ENCODE data around the gene NECAP2. TPM values are rescaled to one million over a fixed set of nuclear protein-coding genes. Genes with fewer than 3 reads are reported as not detected.

Gene NECAP2
- polyA plus RNA-seq, 1 of the 3 experiments (the other 2 are of a cell fraction) = 100.0 TPM

DNA sequence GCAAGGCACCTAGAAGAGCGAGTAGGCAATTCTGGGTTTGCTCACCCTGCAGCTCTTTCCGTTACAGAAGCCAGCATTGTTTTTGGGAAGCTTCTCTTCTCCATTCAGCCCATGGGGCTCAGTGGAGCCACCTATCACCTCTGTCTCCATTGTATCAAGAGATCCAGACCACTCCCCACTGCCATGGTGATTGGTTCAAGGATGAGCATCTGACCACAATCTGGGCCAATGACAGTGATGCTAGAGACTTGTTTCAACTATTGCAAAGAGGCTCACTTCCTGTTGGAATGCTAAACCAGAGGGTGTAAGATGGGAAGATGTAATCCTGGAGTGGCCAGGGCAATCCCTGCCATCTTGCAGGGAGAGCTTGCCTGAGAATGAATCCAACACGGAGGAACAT, 9.9 kb upstream of the NECAP2 start:
- no peak overlapping the region for H3K27ac ChIP-seq (ENCODE audit: low read depth in 2 of 2, low read length in 1 of 2)
- H3K27me3 ChIP-seq (ENCODE audit: insufficient read depth) = no peaks in the 10 kb centered on the region
- H3K79me2 ChIP-seq (ENCODE audit: insufficient read depth) = no peaks in the 10 kb centered on the region
- H3K9me2 ChIP-seq = no peaks in the 10 kb centered on the region
- no peak overlapping the region for H3K4me2 ChIP-seq
- ChIA-PET CTCF (interaction anchor here (1.5 kb wide), 1 partner anchor 10 kb away, joined by 7 read pairs; the partner anchor contains the start of gene NECAP2), POLR2A (no interaction called here)
- DNase-seq = no peak
- H3K9me3 ChIP-seq = no peaks in the 10 kb centered on the region
- no peak for TF ChIP-seq MXI1 (IDR thresholded peaks at IDR 0.05; ENCODE audit: low read depth, low read length)
- no peak overlapping the region for H2AFZ ChIP-seq (ENCODE audit: low read depth)
- 69% methylated on average over 3 of the region's 3 CpGs for WGBS (ENCODE audit: low lambda C conversion rate)
- no peaks in the 10 kb centered on the region for H4K20me1 ChIP-seq (ENCODE audit: insufficient read depth)
- no peaks in the 10 kb centered on the region for H3K4me1 ChIP-seq (ENCODE audit: control insufficient read depth in 1 of 2, insufficient read depth in 2 of 2, low read depth in 1 of 2, low read length in 1 of 2)
- H3K4me3 ChIP-seq (ENCODE audit: low read depth in 2 of 2, low read length in 1 of 2) = no peak overlapping the region
- H3K9ac ChIP-seq = no peak overlapping the region
- no peaks in the 10 kb centered on the region for H3F3A ChIP-seq (replicated peaks; ENCODE audit: insufficient read depth)
- no peaks in the 10 kb centered on the region for H3K36me3 ChIP-seq (replicated peaks in 1 of 2; ENCODE audit: control insufficient read depth in 1 of 2, insufficient read depth in 2 of 2, low read length in 1 of 2)

DNA sequence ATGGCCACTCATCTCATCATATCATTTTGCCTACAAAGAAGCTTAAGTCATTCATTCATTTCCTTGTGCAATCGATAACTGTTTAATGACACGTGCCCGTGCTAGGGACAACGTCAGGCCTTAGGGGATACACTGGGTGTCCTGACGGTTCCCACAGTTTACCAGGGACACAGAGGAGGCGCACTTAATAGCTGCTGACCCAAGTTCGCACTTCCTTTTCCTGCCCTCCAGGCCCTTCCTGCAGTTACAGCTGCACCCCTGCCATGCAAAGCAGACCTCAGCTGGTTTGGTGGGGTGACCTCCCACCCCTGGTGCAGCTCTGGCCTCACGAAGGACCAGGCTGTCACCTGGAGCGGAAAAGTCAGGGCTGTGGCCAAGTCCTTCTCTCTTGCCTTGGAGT, 7.5 kb upstream of the NECAP2 start:
- no peaks in the 10 kb centered on the region for H4K20me1 ChIP-seq (ENCODE audit: insufficient read depth)
- TF ChIP-seq YY1 (IDR thresholded peaks at IDR 0.05; ENCODE audit: low read depth) = no peak
- TF ChIP-seq, protein P1, sequence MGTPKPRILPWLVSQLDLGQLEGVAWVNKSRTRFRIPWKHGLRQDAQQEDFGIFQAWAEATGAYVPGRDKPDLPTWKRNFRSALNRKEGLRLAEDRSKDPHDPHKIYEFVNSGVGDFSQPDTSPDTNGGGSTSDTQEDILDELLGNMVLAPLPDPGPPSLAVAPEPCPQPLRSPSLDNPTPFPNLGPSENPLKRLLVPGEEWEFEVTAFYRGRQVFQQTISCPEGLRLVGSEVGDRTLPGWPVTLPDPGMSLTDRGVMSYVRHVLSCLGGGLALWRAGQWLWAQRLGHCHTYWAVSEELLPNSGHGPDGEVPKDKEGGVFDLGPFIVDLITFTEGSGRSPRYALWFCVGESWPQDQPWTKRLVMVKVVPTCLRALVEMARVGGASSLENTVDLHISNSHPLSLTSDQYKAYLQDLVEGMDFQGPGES (IDR thresholded peaks at IDR 0.05; ENCODE audit: low read depth, low read length) = no peak
- TF ChIP-seq, protein P2, sequence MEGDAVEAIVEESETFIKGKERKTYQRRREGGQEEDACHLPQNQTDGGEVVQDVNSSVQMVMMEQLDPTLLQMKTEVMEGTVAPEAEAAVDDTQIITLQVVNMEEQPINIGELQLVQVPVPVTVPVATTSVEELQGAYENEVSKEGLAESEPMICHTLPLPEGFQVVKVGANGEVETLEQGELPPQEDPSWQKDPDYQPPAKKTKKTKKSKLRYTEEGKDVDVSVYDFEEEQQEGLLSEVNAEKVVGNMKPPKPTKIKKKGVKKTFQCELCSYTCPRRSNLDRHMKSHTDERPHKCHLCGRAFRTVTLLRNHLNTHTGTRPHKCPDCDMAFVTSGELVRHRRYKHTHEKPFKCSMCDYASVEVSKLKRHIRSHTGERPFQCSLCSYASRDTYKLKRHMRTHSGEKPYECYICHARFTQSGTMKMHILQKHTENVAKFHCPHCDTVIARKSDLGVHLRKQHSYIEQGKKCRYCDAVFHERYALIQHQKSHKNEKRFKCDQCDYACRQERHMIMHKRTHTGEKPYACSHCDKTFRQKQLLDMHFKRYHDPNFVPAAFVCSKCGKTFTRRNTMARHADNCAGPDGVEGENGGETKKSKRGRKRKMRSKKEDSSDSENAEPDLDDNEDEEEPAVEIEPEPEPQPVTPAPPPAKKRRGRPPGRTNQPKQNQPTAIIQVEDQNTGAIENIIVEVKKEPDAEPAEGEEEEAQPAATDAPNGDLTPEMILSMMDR (IDR thresholded peaks at IDR 0.05) = no peak
- no peak for TF ChIP-seq ELF1 (IDR thresholded peaks at IDR 0.05)
- no peak for TF ChIP-seq RAD21 (IDR thresholded peaks at IDR 0.05; ENCODE audit: low read length)
- no peak for TF ChIP-seq FOXM1 (IDR thresholded peaks at IDR 0.05; ENCODE audit: low read depth)
- no peak for TF ChIP-seq NFIC (IDR thresholded peaks at IDR 0.05; ENCODE audit: borderline replicate concordance)
- TF ChIP-seq TCF12 (IDR thresholded peaks at IDR 0.05) = no peak
- TF ChIP-seq RXRA (IDR thresholded peaks at IDR 0.05; ENCODE audit: borderline replicate concordance, low read depth) = no peak
- TF ChIP-seq SIN3A (IDR thresholded peaks at IDR 0.05; ENCODE audit: borderline replicate concordance, low read depth, low read length) = no peak
- TF ChIP-seq SMC3 (IDR thresholded peaks at IDR 0.05; ENCODE audit: low read depth, low read length) = no peak
- no peak for TF ChIP-seq MXI1 (IDR thresholded peaks at IDR 0.05; ENCODE audit: low read depth, low read length)
- TF ChIP-seq POLR2AphosphoS5 (IDR thresholded peaks at IDR 0.05; ENCODE audit: low read depth, low read length) = no peak
- TF ChIP-seq, protein P3, sequence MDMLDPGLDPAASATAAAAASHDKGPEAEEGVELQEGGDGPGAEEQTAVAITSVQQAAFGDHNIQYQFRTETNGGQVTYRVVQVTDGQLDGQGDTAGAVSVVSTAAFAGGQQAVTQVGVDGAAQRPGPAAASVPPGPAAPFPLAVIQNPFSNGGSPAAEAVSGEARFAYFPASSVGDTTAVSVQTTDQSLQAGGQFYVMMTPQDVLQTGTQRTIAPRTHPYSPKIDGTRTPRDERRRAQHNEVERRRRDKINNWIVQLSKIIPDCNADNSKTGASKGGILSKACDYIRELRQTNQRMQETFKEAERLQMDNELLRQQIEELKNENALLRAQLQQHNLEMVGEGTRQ (IDR thresholded peaks at IDR 0.05; ENCODE audit: borderline replicate concordance, low read depth, low read length) = no peak
- no peak for TF ChIP-seq EP300 (IDR thresholded peaks at IDR 0.05; ENCODE audit: borderline replicate concordance in 1 of 2, low read depth in 1 of 2, low read length in 1 of 2)
- TF ChIP-seq, protein P4, sequence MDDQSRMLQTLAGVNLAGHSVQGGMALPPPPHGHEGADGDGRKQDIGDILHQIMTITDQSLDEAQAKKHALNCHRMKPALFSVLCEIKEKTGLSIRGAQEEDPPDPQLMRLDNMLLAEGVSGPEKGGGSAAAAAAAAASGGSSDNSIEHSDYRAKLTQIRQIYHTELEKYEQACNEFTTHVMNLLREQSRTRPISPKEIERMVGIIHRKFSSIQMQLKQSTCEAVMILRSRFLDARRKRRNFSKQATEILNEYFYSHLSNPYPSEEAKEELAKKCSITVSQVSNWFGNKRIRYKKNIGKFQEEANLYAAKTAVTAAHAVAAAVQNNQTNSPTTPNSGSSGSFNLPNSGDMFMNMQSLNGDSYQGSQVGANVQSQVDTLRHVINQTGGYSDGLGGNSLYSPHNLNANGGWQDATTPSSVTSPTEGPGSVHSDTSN (IDR thresholded peaks at IDR 0.05) = no peak
- no peak overlapping the region for H3K9ac ChIP-seq
- POLR2A ChIA-PET = no interaction called here
- CTCF ChIA-PET = no interaction called here
- no peaks in the 10 kb centered on the region for H3K4me1 ChIP-seq (ENCODE audit: control insufficient read depth in 1 of 2, insufficient read depth in 2 of 2, low read depth in 1 of 2, low read length in 1 of 2)
- no peaks in the 10 kb centered on the region for H3K36me3 ChIP-seq (replicated peaks in 1 of 2; ENCODE audit: control insufficient read depth in 1 of 2, insufficient read depth in 2 of 2, low read length in 1 of 2)
- H3K79me2 ChIP-seq (ENCODE audit: insufficient read depth) = no peaks in the 10 kb centered on the region
- no peak for DNase-seq
- no peak overlapping the region for H3K4me3 ChIP-seq (ENCODE audit: low read depth in 2 of 2, low read length in 1 of 2)
- H3K4me2 ChIP-seq = no peak overlapping the region
- H3K27ac ChIP-seq (ENCODE audit: low read depth in 2 of 2, low read length in 1 of 2) = no peak overlapping the region
- no peaks in the 10 kb centered on the region for H3K9me2 ChIP-seq
- H3K9me3 ChIP-seq = no peaks in the 10 kb centered on the region
- H3F3A ChIP-seq (replicated peaks; ENCODE audit: insufficient read depth) = no peaks in the 10 kb centered on the region
- 81% methylated on average over 9 of the region's 9 CpGs for WGBS (ENCODE audit: low lambda C conversion rate)
- no peaks in the 10 kb centered on the region for H3K27me3 ChIP-seq (ENCODE audit: insufficient read depth)
- no peak overlapping the region for H2AFZ ChIP-seq (ENCODE audit: low read depth)

All from SK-N-SH (cell line).